Measurements from ENCODE around the gene GPR151.

- TF ChIP-seq CTCF (IDR thresholded peaks at IDR 0.05) (no peak), POLR2A (IDR thresholded peaks at IDR 0.05) (no peak)
Observed at GRCh38 chr5:146466521-146467349, 49.3 kb downstream of the GPR151 start.

Data from upper lobe of left lung (tissue), 4 donors.